HepG2 (cell line): ENCODE results near the gene SCAF11. TPM values are rescaled to one million over a fixed set of nuclear protein-coding genes. Genes with fewer than 3 reads are reported as not detected.

ENCODE experiments used
- ELF3 ChIP-seq: IDR thresholded peaks from 2 replicates; pipeline ENCODE4 v1.6.1; 2016; ENCODE audit warnings: missing genetic modification reagents, missing compliant biosample characterization
- HIVEP1 ChIP-seq: sonication (generic); formaldehyde crosslinking; IDR thresholded peaks from 2 replicates; pipeline ENCODE4 v1.4.0; 2020; ENCODE audit warnings: mild to moderate bottlenecking, missing genetic modification reagents
- NR2C2 ChIP-seq: sonication (generic); formaldehyde crosslinking; IDR thresholded peaks from 2 replicates; pipeline ENCODE4 v1.4.0; 2020; ENCODE audit warnings: missing genetic modification reagents, mild to moderate bottlenecking, moderate library complexity, borderline replicate concordance
- RFX3 ChIP-seq: IDR thresholded peaks from 2 replicates; pipeline ENCODE4 v1.6.1; 2016; ENCODE audit warnings: missing biosample characterization, missing genetic modification reagents
- SRY ChIP-seq: sonication (generic); formaldehyde crosslinking; IDR thresholded peaks from 2 replicates; pipeline ENCODE4 v1.8.0; 2022; ENCODE audit warnings: mild to moderate bottlenecking, missing genetic modification reagents
- WIZ ChIP-seq: sonication (generic); formaldehyde crosslinking; IDR thresholded peaks from 2 replicates; pipeline ENCODE4 v1.5.1; 2020; ENCODE audit warnings: mild to moderate bottlenecking, missing genetic modification reagents
- YY1 ChIP-seq: IDR thresholded peaks from 2 replicates; pipeline ENCODE4 v1.6.1; 2011; ENCODE audit warnings: low read length, low read depth, moderate library complexity, mild to moderate bottlenecking; ENCODE audit not compliant: insufficient read depth, insufficient replicate concordance
- ZNF350 ChIP-seq: sonication (generic); formaldehyde crosslinking; IDR thresholded peaks from 2 replicates; pipeline ENCODE4 v1.4.0; 2020; ENCODE audit warnings: mild to moderate bottlenecking, low read depth, missing genetic modification reagents, borderline replicate concordance
- ZNF746 ChIP-seq: sonication (generic); formaldehyde crosslinking; IDR thresholded peaks from 2 replicates; pipeline ENCODE4 v1.8.0; 2022; ENCODE audit warnings: mild to moderate bottlenecking, missing genetic modification reagents
- polyA plus RNA-seq, 8 experiments: library from polyadenylated mRNA; depleted of rRNA in 3 of 8; stranded (reverse) in 7 of 8; unstranded in 1 of 8; fragments of >200 nt; fragmentation: Illumina TruSeq in 4 of 8; extraction: Trizol in 4 of 8; gene quantifications; 2 replicates each; pipeline versions ENCODE4 v1.2.1 to v1.2.3, GENCODE V29; 2011 to 2016; ENCODE audit warnings: low read depth in 4 of 8, missing spikeins in 1 of 8, mixed read lengths in 1 of 8; ENCODE audit not compliant: insufficient read depth in 1 of 8
- total RNA-seq, 5 experiments: library from RNA; depleted of rRNA; stranded (reverse); fragments of >200 nt; fragmentation: Illumina TruSeq; extraction: Trizol; gene quantifications; 2 replicates each; pipeline ENCODE4 v1.2.3, GENCODE V29; 2016; ENCODE audit warnings: low read depth in 1 of 5
- TF ChIP-seq, protein P1 (sequence below): sonication (generic); formaldehyde crosslinking; IDR thresholded peaks from 2 replicates; pipeline ENCODE4 v1.4.0; 2020; ENCODE audit warnings: missing genetic modification reagents
- TF ChIP-seq, protein P2 (sequence below): sonication (generic); formaldehyde crosslinking; IDR thresholded peaks from 2 replicates; pipeline ENCODE4 v1.4.0; 2020; ENCODE audit warnings: low read depth, mild to moderate bottlenecking, missing genetic modification reagents
- TF ChIP-seq, protein P3 (sequence below): sonication (generic); formaldehyde crosslinking; IDR thresholded peaks from 2 replicates; pipeline ENCODE4 v1.8.1; 2023; ENCODE audit warnings: mild to moderate bottlenecking, missing genetic modification reagents
- TF ChIP-seq, protein P4 (sequence below): sonication (generic); formaldehyde crosslinking; IDR thresholded peaks from 2 replicates; pipeline ENCODE4 v1.4.0; 2020; ENCODE audit warnings: missing genetic modification reagents
- TF ChIP-seq, protein P5 (sequence below): sonication (generic); formaldehyde crosslinking; IDR thresholded peaks from 2 replicates; pipeline ENCODE4 v1.8.0; 2022; ENCODE audit warnings: mild to moderate bottlenecking, missing genetic modification reagents
- TF ChIP-seq, protein P6 (sequence below): sonication (generic); formaldehyde crosslinking; IDR thresholded peaks from 2 replicates; pipeline ENCODE4 v1.8.0; 2022; ENCODE audit warnings: mild to moderate bottlenecking, missing genetic modification reagents; ENCODE audit not compliant: insufficient replicate concordance
- TF ChIP-seq, protein P7 (sequence below): sonication (generic); formaldehyde crosslinking; IDR thresholded peaks from 2 replicates; pipeline ENCODE4 v1.4.0; 2020; ENCODE audit warnings: missing genetic modification reagents
- TF ChIP-seq, protein P8 (sequence below): sonication (generic); formaldehyde crosslinking; IDR thresholded peaks from 2 replicates; pipeline ENCODE4 v1.5.1; 2020; ENCODE audit warnings: missing genetic modification reagents, mild to moderate bottlenecking, borderline replicate concordance

The SCAF11 gene
- total and polyA plus RNA-seq, 2 of the 13 experiments (the other 11 are each of a cell fraction or from before 2014, with no cell fraction given): 26.9 to 38.3 TPM

DNA sequence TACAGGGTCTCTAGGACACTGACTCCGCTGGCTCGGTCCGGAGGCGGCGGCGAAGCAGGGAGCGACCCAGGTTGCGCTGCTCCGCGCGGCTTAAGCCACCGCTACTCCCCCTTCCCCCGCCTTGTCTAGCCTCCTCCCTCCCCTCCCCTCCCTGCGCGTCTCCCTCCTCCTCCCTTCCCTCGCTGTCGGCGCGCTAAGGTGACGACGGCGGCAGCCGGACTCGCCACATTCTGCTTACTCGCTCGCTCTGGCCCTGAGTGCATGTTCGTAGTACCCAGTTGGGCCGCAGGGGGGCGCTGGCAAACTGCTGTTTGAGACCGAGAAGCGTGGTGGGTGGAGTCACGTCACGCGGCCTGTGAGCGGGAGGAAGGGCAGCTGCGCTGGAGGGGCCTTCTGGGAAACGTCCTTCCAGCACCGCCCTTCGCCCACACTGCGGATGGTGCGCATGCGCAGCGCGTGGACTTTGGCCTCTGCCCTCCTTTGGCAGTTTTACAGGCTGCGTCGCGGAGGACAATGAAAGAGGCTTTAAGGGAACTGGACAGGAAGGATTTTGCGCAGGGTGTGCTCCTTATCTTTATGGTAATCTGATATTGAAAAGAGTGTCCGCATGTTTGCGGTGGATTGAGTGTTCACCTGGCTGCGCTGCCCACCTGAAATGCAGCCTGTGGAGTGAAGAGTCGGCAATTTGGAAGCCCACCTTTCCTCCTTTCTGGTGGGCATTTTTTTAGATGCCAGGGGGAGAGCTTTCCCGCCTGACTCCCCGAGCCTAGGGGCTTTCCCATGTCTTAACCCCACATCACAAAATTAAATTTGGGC is at the start of gene SCAF11 (continued):
- TF ChIP-seq, protein P1, sequence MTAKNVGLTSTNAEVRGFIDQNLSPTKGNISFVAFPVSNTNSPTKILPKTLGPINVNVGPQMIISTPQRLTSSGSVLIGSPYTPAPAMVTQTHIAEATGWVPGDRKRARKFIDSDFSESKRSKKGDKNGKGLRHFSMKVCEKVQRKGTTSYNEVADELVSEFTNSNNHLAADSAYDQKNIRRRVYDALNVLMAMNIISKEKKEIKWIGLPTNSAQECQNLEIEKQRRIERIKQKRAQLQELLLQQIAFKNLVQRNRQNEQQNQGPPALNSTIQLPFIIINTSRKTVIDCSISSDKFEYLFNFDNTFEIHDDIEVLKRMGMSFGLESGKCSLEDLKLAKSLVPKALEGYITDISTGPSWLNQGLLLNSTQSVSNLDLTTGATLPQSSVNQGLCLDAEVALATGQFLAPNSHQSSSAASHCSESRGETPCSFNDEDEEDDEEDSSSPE (CRISPR knock-in tag): peak; percentile 95
- TF ChIP-seq, protein P2, sequence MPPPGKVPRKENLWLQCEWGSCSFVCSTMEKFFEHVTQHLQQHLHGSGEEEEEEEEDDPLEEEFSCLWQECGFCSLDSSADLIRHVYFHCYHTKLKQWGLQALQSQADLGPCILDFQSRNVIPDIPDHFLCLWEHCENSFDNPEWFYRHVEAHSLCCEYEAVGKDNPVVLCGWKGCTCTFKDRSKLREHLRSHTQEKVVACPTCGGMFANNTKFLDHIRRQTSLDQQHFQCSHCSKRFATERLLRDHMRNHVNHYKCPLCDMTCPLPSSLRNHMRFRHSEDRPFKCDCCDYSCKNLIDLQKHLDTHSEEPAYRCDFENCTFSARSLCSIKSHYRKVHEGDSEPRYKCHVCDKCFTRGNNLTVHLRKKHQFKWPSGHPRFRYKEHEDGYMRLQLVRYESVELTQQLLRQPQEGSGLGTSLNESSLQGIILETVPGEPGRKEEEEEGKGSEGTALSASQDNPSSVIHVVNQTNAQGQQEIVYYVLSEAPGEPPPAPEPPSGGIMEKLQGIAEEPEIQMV (CRISPR knock-in tag): peak; percentile 85
- TF ChIP-seq, protein P3, sequence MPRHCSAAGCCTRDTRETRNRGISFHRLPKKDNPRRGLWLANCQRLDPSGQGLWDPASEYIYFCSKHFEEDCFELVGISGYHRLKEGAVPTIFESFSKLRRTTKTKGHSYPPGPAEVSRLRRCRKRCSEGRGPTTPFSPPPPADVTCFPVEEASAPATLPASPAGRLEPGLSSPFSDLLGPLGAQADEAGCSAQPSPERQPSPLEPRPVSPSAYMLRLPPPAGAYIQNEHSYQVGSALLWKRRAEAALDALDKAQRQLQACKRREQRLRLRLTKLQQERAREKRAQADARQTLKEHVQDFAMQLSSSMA (CRISPR knock-in tag): peak; percentile 94; the same call in 1 of the 2 replicates
- TF ChIP-seq NR2C2 (CRISPR knock-in tag): peak; percentile 73
- TF ChIP-seq HIVEP1 (CRISPR knock-in tag): peak; percentile 59; the same call in 1 of the 2 replicates
- TF ChIP-seq WIZ (CRISPR knock-in tag): no peak
- TF ChIP-seq, protein P4, sequence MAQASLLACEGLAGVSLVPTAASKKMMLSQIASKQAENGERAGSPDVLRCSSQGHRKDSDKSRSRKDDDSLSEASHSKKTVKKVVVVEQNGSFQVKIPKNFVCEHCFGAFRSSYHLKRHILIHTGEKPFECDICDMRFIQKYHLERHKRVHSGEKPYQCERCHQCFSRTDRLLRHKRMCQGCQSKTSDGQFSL (CRISPR knock-in tag): 0 out of 2 replicates have a peak, but pooled peaks have one; percentile 19
- TF ChIP-seq ELF3 (CRISPR knock-in tag): peak; percentile 81
- TF ChIP-seq, protein P5, sequence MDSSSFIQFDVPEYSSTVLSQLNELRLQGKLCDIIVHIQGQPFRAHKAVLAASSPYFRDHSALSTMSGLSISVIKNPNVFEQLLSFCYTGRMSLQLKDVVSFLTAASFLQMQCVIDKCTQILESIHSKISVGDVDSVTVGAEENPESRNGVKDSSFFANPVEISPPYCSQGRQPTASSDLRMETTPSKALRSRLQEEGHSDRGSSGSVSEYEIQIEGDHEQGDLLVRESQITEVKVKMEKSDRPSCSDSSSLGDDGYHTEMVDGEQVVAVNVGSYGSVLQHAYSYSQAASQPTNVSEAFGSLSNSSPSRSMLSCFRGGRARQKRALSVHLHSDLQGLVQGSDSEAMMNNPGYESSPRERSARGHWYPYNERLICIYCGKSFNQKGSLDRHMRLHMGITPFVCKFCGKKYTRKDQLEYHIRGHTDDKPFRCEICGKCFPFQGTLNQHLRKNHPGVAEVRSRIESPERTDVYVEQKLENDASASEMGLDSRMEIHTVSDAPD (CRISPR knock-in tag): peak; percentile 12; the same call in 1 of the 2 replicates
- TF ChIP-seq ZNF746 (CRISPR knock-in tag): peak; percentile 94; the same call in 1 of the 2 replicates
- TF ChIP-seq, protein P6, sequence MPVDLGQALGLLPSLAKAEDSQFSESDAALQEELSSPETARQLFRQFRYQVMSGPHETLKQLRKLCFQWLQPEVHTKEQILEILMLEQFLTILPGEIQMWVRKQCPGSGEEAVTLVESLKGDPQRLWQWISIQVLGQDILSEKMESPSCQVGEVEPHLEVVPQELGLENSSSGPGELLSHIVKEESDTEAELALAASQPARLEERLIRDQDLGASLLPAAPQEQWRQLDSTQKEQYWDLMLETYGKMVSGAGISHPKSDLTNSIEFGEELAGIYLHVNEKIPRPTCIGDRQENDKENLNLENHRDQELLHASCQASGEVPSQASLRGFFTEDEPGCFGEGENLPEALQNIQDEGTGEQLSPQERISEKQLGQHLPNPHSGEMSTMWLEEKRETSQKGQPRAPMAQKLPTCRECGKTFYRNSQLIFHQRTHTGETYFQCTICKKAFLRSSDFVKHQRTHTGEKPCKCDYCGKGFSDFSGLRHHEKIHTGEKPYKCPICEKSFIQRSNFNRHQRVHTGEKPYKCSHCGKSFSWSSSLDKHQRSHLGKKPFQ (CRISPR knock-in tag): peak; percentile 94
- TF ChIP-seq RFX3: peak; percentile 37; the same call in 1 of the 2 replicates
- peak; percentile 95 for TF ChIP-seq ZNF350 (CRISPR knock-in tag)
- TF ChIP-seq, protein P7, sequence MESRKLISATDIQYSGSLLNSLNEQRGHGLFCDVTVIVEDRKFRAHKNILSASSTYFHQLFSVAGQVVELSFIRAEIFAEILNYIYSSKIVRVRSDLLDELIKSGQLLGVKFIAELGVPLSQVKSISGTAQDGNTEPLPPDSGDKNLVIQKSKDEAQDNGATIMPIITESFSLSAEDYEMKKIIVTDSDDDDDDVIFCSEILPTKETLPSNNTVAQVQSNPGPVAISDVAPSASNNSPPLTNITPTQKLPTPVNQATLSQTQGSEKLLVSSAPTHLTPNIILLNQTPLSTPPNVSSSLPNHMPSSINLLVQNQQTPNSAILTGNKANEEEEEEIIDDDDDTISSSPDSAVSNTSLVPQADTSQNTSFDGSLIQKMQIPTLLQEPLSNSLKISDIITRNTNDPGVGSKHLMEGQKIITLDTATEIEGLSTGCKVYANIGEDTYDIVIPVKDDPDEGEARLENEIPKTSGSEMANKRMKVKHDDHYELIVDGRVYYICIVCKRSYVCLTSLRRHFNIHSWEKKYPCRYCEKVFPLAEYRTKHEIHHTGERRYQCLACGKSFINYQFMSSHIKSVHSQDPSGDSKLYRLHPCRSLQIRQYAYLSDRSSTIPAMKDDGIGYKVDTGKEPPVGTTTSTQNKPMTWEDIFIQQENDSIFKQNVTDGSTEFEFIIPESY (CRISPR knock-in tag): peak; percentile 81; the same call in 1 of the 2 replicates
- TF ChIP-seq, protein P8, sequence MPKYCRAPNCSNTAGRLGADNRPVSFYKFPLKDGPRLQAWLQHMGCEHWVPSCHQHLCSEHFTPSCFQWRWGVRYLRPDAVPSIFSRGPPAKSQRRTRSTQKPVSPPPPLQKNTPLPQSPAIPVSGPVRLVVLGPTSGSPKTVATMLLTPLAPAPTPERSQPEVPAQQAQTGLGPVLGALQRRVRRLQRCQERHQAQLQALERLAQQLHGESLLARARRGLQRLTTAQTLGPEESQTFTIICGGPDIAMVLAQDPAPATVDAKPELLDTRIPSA: peak; percentile 12; the same call in 1 of the 2 replicates
- peak; percentile 44 for TF ChIP-seq SRY (CRISPR knock-in tag)
- TF ChIP-seq YY1: peak; percentile 53
